SK-N-SH treated with all-trans-retinoic acid at 6 μM for 48 hours (cell line): ENCODE data around the gene PPM1G.

Experiments
- ARNTL ChIP-seq: fragments of 450-650 bp; formaldehyde crosslinking; IDR thresholded peaks from 2 replicates; pipeline ENCODE4 v1.5.0; 2020; ENCODE audit warnings: low read depth, mild to moderate bottlenecking, moderate library complexity, borderline replicate concordance
- CSDC2 ChIP-seq: fragments of 250-450 bp; sonication (Bioruptor Pico); IDR thresholded peaks from 2 replicates; pipeline ENCODE4 v1.5.0; 2020; ENCODE audit warnings: mild to moderate bottlenecking, moderate library complexity
- ZFP3 ChIP-seq: fragments of 250-450 bp; sonication (Bioruptor Pico); IDR thresholded peaks from 2 replicates; pipeline ENCODE4 v1.5.0; 2020; ENCODE audit warnings: mild to moderate bottlenecking, moderate library complexity

DNA sequence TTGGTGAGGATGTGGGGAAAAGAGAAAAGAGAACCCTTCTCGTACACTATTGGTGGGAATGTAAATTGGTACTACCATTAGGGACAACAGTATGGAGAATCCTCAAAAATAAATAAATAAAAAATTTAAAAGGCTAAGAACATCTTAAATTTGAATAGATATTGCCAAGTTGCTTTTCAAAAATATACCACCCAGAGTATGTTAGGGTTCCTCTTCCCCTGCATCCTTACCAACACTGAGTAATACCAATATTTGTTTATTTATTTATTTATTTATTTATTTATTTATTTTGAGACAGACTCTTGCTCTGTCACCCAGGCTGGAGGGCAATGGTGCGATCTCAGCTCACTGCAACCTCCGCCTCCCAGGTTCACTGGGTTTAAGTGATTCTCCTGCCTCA lies 13.6 kb upstream of the PPM1G start:
- TF ChIP-seq ARNTL (CRISPR knock-in tag) (no peak), CSDC2 (CRISPR knock-in tag) (no peak), ZFP3 (CRISPR knock-in tag) (no peak)
